NCI-H2081 (cell line): Measurements from ENCODE around the gene FST.

Source experiments
- DNase-seq, 2 experiments: peaks; one replicate each; lab custom pipeline; 2025; lab: John Stamatoyannopoulos, UW

The FST gene

DNA sequence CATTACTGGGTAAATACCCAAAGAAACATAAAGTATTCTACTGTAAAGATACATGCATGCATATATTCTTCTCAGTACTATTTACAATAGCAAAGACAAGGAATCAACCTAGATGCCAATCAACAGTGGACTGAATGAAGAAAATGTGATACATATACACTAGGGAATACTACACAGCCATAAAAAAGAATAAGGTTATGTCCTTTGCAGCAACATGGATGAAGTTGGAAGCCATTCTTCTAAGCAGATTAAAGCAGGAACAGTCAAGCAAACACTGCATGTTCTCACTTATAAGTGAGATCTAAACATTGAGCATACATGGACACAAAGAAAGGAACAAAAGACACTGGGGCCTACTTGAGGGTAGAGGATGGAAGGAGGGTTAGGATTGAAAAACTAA, 40.4 kb downstream of the FST start:
- DNase-seq = no peak
